Neuron (in vitro differentiated cells): ENCODE results near the gene PTPN2.
"Not testable (repeated sequence)": the region's sequence is repeated elsewhere in the genome, so short reads cannot be mapped to it uniquely, and the experiment has no call there.

ENCODE experiments used
- H2AFZ ChIP-seq: one replicate; pipeline ENCODE4 v1.6.1; 2013; ENCODE audit warnings: low read depth, mild to moderate bottlenecking, inconsistent platforms, low read length, moderate library complexity
- H3K27me3 ChIP-seq: one replicate; pipeline ENCODE4 v1.6.1; 2013; ENCODE audit warnings: low read length; ENCODE audit not compliant: insufficient read depth
- H3K36me3 ChIP-seq: one replicate; pipeline ENCODE4 v1.6.1; 2013; ENCODE audit warnings: low read length; ENCODE audit not compliant: insufficient read depth
- H3K4me1 ChIP-seq: one replicate; pipeline ENCODE4 v1.6.1; 2013; ENCODE audit warnings: low read length; ENCODE audit not compliant: insufficient read depth
- H3K4me3 ChIP-seq: 2 replicates; pipeline ENCODE4 v1.5.1; 2013; ENCODE audit warnings: mild to moderate bottlenecking, low read length, moderate library complexity
- H3K9me3 ChIP-seq: one replicate; pipeline ENCODE4 v1.6.1; 2013; ENCODE audit warnings: low read length

PTPN2 gene

GRCh38 chr18:12884406-12885323 is 628 bp upstream of the PTPN2 start:
- H3K27me3 ChIP-seq, result no peaks in the 10 kb centered on the region
- H3K9me3 ChIP-seq, result no peaks in the 10 kb centered on the region
- peaks cover 22% of the 10 kb centered on the region for H3K4me1 ChIP-seq
- no peaks in the 10 kb centered on the region for H3K36me3 ChIP-seq
- H2AFZ ChIP-seq, result peak overlapping the region; percentile 78
- H3K4me3 ChIP-seq, result peak overlapping the region; percentile 74

GRCh38 chr18:12883372-12883683 is 709 bp downstream of the PTPN2 start:
- Histone ChIP-seq H3K4me3 (peak overlapping the region; percentile 74), H3K9me3 (no peaks in the 10 kb centered on the region), H2AFZ (peak overlapping the region; percentile 65), H3K27me3 (no peaks in the 10 kb centered on the region), H3K4me1 (peaks cover 22% of the 10 kb centered on the region), H3K36me3 (no peaks in the 10 kb centered on the region)

- H3K36me3 ChIP-seq, result no peaks in the 10 kb centered on the region
- H3K4me3 ChIP-seq, result peak overlapping the region; percentile 74
- peaks cover 22% of the 10 kb centered on the region for H3K4me1 ChIP-seq
- peak overlapping the region; percentile 65 for H2AFZ ChIP-seq
- no peaks in the 10 kb centered on the region for H3K27me3 ChIP-seq
- H3K9me3 ChIP-seq, result no peaks in the 10 kb centered on the region
These were observed 1.3 kb downstream of the PTPN2 start for GRCh38 chr18:12882453-12883371.

GRCh38 chr18:12880541-12880910 is 3.5 kb downstream of the PTPN2 start:
- H3K36me3 ChIP-seq, result no peaks in the 10 kb centered on the region
- H3K4me1 ChIP-seq, result peaks cover 22% of the 10 kb centered on the region
- no peak overlapping the region for H2AFZ ChIP-seq
- no peaks in the 10 kb centered on the region for H3K27me3 ChIP-seq
- H3K4me3 ChIP-seq, result no peak overlapping the region
- peaks cover 3% of the 10 kb centered on the region for H3K9me3 ChIP-seq

GRCh38 chr18:12879840-12880540 is 4.0 kb downstream of the PTPN2 start:
- peaks cover 3% of the 10 kb centered on the region for H3K9me3 ChIP-seq
- H2AFZ ChIP-seq, result no peak overlapping the region
- no peaks in the 10 kb centered on the region for H3K27me3 ChIP-seq
- no peak overlapping the region for H3K4me3 ChIP-seq
- H3K36me3 ChIP-seq, result no peaks in the 10 kb centered on the region
- peaks cover 22% of the 10 kb centered on the region for H3K4me1 ChIP-seq

- not testable (repeated sequence) for H3K27me3 ChIP-seq, H3K4me1 ChIP-seq, H3K36me3 ChIP-seq, H3K9me3 ChIP-seq, H3K4me3 ChIP-seq, H2AFZ ChIP-seq
These were observed 9.0 kb downstream of the PTPN2 start for GRCh38 chr18:12874992-12875391.

- H3K9me3 ChIP-seq, H3K4me1 ChIP-seq, H2AFZ ChIP-seq, H3K4me3 ChIP-seq, H3K36me3 ChIP-seq, H3K27me3 ChIP-seq: not testable (repeated sequence)
These were observed 10.0 kb downstream of the PTPN2 start for GRCh38 chr18:12873961-12874567.

- Histone ChIP-seq H3K27me3 (no peaks in the 10 kb centered on the region), H3K36me3 (no peaks in the 10 kb centered on the region), H3K4me1 (no peaks in the 10 kb centered on the region), H3K9me3 (peaks cover 7% of the 10 kb centered on the region), H2AFZ (no peak overlapping the region), H3K4me3 (no peak overlapping the region)
These were observed 11.6 kb downstream of the PTPN2 start for GRCh38 chr18:12872408-12872807.

GRCh38 chr18:12868576-12868975 is 15.5 kb downstream of the PTPN2 start:
- H3K36me3 ChIP-seq, result no peaks in the 10 kb centered on the region
- peaks cover 5% of the 10 kb centered on the region for H3K9me3 ChIP-seq
- no peak overlapping the region for H2AFZ ChIP-seq
- H3K4me1 ChIP-seq, result no peaks in the 10 kb centered on the region
- no peaks in the 10 kb centered on the region for H3K27me3 ChIP-seq
- H3K4me3 ChIP-seq, result no peak overlapping the region

- H2AFZ ChIP-seq, result no peak overlapping the region
- H3K4me1 ChIP-seq, result no peaks in the 10 kb centered on the region
- H3K36me3 ChIP-seq, result no peaks in the 10 kb centered on the region
- H3K27me3 ChIP-seq, result no peaks in the 10 kb centered on the region
- H3K9me3 ChIP-seq, result peaks cover 3% of the 10 kb centered on the region
- H3K4me3 ChIP-seq, result no peak overlapping the region
These were observed 16.5 kb downstream of the PTPN2 start for GRCh38 chr18:12867441-12868123.

- Histone ChIP-seq H3K9me3 (peaks cover 2% of the 10 kb centered on the region), H3K4me3 (no peak overlapping the region), H3K36me3 (no peaks in the 10 kb centered on the region), H3K4me1 (no peaks in the 10 kb centered on the region), H2AFZ (no peak overlapping the region), H3K27me3 (no peaks in the 10 kb centered on the region)
These were observed 20.3 kb downstream of the PTPN2 start for GRCh38 chr18:12863687-12864216.

GRCh38 chr18:12862874-12863482 is 21.1 kb downstream of the PTPN2 start:
- Histone ChIP-seq H3K4me1 (no peaks in the 10 kb centered on the region), H3K4me3 (no peak overlapping the region), H2AFZ (no peak overlapping the region), H3K27me3 (no peaks in the 10 kb centered on the region), H3K9me3 (peaks cover 2% of the 10 kb centered on the region), H3K36me3 (no peaks in the 10 kb centered on the region)
